GM18502 (cell line): ENCODE measurements around the gene CARD14.
"Not testable (repeated sequence)": the region's sequence is repeated elsewhere in the genome, so short reads cannot be mapped to it uniquely, and the experiment has no call there.

Experiments
- ATAC-seq: cut with Tn5 transposase; IDR thresholded peaks from one replicate; pipeline ENCODE4 v1.9.1; 2021; ENCODE audit warnings: mild to moderate bottlenecking; ENCODE audit not compliant: unreplicated experiment, poor library complexity

CARD14 gene

DNA sequence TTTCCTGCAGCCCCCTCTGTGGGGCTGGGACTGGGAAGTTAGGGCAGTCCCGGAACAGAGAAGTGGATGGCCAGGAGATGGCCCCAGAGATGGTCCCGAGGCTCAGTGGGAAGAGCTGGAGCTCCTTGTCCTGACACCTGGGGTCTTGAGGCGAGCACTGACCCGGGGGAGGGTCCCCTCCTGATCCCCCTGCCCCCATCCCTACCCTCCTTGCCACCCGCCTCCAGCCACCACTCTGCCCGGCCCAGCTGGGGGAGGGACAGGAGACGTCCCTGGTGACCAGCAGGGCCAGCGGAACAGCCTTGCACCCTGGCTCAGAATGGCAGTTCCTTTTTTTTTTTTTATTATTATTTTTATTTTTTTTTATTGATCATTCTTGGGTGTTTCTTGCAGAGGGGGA, 76.9 kb downstream of the CARD14 start:
- ATAC-seq, result no peak

DNA sequence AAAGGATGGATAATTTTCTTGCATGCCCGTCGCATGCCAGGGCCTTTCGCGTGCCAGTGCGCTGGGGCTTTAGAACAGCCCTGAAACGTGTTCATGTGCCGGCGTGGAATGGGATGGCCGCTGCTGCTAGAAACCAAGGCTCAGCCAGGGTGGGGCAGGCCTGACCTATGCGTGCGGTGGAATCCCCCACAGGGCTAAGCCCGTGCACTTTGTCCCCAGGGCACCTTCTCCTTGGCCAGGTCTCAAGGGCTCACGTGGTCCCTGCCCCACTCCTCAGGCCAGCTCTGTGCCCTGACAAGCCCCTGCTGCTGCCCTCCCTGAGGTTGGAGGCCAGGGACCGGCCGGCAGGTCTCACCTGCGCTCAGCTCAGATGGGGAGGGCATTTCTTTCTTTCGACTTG, 77.7 kb downstream of the CARD14 start:
- no peak for ATAC-seq

DNA sequence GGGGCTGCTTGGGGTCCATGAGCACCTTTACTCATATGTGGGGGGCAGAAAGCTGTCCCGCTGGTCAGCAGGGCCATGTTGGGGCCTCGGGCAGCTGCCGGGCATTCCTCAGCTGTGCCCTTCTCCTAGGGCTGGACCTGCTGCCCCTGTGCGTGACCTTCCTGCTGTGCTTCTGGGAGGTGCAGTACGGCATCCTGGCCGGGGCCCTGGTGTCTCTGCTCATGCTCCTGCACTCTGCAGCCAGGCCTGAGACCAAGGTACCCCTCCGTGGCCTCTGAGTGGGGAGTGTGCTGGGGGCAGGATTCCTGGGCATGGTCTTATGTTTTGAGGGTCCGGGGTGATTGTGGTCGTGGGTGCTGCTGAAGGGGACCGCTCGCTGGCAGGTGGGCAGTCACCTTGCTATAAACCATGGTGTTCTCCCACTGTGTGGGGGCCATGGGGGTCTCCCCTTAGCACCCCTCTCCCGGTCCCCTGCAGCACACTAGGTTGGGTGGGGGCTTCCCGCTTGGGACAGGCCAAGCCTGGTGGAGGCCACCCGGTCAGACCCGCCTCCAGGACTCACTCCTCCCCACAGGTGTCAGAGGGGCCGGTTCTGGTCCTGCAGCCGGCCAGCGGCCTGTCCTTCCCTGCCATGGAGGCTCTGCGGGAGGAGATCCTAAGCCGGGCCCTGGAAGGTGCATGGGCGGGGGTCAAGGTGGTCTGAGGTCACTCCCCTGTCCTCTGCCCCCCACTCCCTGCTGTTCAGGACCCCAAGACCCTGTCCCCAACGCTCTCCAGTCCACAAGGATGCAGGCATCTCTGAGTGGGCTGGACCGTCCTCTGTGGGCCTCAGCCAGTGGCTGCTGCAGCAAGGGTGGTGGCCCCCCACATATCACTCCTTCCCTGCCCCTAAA, 78.4 kb downstream of the CARD14 start:
- no peak for ATAC-seq

DNA sequence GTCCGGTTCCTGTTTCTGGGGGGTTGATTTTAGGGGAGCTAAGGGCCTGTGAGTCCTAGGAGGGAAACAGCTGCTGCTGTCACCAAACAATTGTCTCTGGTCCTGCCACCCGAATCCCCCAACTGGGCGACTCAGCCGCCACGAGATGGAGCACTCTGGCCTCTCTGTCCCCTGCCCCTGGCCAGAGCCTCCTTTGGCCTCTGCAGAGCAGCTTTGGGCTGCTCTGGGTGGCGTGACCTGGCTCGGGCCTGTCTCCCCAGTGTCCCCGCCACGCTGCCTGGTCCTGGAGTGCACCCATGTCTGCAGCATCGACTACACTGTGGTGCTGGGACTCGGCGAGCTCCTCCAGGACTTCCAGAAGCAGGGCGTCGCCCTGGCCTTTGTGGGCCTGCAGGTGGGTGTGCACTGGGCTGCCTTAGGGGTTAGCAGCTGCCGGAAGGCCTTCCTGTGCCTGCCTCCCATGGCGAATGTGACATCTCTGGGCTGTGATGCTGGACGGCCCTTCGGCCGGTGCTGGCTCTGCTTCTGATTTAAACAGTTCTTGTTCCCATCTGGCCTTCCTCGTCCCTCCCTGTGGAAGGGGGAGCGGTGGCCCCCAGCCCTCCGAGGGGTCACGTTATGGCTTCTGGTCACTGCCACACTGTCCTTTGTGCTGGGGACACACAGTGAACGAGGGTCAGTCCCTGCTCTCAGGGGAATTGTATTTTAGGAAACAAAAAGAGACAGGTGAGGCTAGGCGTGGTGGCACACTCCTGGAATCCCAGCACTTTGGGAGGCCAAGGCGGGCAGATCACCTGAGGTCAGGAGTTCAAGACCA, 79.3 kb downstream of the CARD14 start:
- ATAC-seq, result no peak

DNA sequence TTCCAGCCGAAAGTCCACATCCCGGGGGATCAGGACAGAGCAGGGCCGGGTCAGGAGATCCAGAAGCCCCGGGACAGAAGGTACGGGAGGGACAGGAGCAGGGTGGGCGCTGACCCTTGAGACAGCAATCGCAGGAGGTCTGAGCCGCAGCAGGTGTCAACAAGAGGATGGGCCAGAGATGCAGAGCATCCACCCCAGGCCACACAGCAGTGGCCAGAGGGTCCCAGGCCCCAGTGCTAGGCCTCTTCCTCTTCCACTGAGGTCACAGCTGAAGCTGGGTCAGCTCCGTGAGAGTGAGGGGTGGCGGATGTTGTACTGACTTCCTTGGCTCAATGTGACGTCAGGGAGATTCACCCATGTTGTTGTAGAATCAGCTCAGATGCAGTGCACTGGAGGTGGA, 82.1 kb downstream of the CARD14 start:
- no peak for ATAC-seq

GRCh38 chr17:80252871-80253270, 83.0 kb downstream of the CARD14 start:
- no peak for ATAC-seq

DNA sequence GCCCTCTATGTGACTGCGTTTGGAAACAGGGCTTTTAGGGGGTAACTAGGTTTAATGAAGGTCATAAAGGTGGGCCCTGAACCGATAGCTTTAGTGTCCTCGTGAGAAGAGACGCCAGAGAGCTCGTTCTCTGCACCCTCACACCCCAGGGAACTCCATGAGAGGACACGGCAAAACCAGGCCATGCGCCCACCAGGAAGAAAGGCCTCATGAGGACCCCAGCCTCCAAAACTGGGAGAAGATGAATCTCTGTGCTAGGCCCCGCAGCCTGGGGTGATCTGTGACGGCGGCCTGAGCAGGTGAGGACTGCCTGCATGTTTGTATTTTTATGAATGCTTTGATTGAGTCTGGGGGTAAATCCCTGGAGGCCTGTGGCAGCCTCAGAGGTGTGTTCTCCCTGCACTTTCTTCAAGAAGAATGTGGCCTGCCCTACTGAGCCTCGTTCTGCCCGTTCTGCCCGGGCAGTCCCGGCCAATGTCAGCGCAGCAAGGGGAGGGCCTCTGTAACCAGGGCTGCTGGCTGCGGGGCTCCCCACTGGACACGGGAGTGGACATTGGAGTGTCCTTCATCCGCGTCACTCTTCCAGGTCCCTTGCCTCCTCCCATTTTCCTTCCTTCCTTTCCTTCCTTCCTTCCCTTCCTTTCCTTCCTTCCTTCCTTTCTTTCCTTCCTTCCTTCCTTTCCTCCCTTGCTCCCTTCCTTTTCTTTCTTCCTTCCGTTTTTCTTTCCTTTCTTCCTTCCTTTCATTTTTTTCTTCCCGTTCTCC, 84.0 kb downstream of the CARD14 start:
- no peak for ATAC-seq

DNA sequence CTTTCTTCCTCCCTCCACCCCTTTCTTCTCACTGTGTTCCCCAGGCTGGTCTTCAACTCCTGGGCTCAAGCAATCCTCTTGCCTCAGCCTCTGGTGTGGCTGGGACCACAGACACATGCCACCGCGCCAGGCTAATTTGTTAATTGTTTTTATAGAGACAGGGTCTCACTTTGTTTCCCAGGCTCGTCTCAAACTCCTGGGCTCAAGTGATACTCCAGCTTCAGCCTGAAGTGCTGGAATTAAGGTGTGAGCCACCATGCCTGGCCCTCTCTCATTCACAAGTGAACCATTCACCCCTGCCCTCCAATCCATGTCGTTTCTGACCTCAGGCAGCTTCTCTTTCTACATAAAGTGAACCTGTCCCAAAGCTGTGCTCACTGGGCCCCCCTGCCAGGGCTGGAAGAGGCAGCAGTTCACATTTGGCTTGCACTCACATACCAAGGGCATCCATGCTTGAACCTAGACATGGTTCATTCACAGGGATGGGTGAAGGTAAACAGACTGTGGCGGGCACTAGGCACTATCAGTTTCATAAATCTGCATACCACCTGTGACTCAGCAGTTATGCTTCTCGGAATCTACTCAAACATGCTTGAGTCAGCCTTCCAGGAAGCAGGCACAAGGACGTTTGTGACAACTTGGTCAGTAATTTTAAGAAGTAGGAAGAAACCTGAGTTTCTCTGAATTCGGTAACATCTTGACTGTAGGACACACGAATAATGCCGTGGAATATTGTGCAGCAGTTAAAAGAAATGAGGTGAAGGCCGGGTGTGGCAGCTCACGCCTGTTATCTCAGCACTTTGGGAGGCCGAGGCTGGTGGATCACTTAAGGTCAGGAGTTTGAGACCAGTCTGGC, 84.8 kb downstream of the CARD14 start:
- peak; percentile 66 for ATAC-seq

DNA sequence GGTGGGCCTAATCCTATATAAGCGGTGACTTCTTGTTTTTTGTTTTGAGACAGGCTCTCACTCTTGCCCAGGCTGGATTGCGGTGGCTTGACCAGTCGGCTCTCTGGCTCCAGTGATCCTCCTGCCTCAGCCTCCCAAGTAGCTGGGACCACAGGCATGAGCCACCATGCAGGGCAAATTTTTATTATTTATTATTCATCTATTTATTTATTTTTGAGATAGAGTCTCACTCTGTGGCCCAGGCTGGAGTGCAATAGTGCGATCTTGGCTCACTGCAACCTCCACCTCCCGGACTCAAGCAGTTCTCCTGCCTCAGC, 86.2 kb downstream of the CARD14 start:
- no peak for ATAC-seq

GRCh38 chr17:80257716-80258213, 87.9 kb downstream of the CARD14 start:
- ATAC-seq, result no peak

DNA sequence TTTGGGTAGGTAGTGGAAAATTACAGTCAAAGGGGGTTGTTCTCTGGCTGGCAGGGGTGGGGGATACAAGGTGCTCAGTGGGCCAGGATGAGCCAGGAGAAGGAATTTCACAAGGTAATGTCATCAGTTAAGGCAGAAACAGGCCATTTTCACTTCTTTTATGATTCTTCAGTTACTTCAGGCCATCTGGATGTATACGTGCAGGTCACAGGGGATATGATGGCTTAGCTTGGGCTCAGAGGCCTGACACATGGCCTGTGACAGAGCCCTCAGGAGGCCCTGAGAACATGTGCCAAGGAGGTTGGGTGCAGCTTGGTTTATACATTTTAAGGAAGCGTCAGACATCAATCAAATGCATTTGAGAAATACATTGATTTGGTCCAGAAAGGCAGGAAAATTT, 88.5 kb downstream of the CARD14 start:
- not testable (repeated sequence) for ATAC-seq
